SK-N-MC (cell line): ENCODE results near the gene POLR3A.
"Not testable (repeated sequence)": the region's sequence is repeated elsewhere in the genome, so short reads cannot be mapped to it uniquely, and the experiment has no call there.

Experiments
- DNase-seq: peaks from one replicate; pipeline ENCODE4 v3.0.0-alpha.2; 2011; ENCODE audit warnings: low read depth, low spot score
- H3K27ac ChIP-seq: fragments of 200-600 bp; sonication (generic); 2 replicates; pipeline ENCODE4 v1.5.1; 2016; ENCODE audit warnings: mixed run types
- H3K36me3 ChIP-seq: fragments of 200-600 bp; sonication (generic); 2 replicates; pipeline ENCODE4 v1.6.1; 2017; ENCODE audit warnings: antibody characterized with exemption, low read length, mixed read lengths; ENCODE audit not compliant: insufficient read depth
- H3K4me3 ChIP-seq: fragments of 200-600 bp; sonication (generic); 2 replicates; pipeline ENCODE4 v1.5.1; 2016
- H3K9ac ChIP-seq: fragments of 200-600 bp; sonication (generic); 2 replicates; pipeline ENCODE4 v1.8.0; 2017; ENCODE audit warnings: mixed run types, mixed read lengths; ENCODE audit not compliant: insufficient read length
- H3K9me3 ChIP-seq: fragments of 200-600 bp; sonication (generic); 2 replicates; pipeline ENCODE4 v1.6.1; 2017; ENCODE audit warnings: low read depth, mild to moderate bottlenecking, antibody characterized with exemption, low read length, moderate library complexity, mixed read lengths
- EZH2 ChIP-seq: fragments of 200-600 bp; sonication (generic); IDR thresholded peaks from one replicate; pipeline ENCODE4 v1.6.1; 2017; ENCODE audit warnings: antibody characterized with exemption
- FOXP2 ChIP-seq: optimal IDR thresholded peaks from 2 replicates; pipeline ENCODE3; 2011; ENCODE audit warnings: mild to moderate bottlenecking, moderate library complexity; ENCODE audit not compliant: insufficient read depth; ENCODE audit errors: extremely low read length, control extremely low read depth
- POLR2AphosphoS5 ChIP-seq: IDR thresholded peaks from 2 replicates; pipeline ENCODE4 v1.6.1; 2012; ENCODE audit warnings: mild to moderate bottlenecking, low read depth, low read length, borderline replicate concordance

POLR3A gene

DNA sequence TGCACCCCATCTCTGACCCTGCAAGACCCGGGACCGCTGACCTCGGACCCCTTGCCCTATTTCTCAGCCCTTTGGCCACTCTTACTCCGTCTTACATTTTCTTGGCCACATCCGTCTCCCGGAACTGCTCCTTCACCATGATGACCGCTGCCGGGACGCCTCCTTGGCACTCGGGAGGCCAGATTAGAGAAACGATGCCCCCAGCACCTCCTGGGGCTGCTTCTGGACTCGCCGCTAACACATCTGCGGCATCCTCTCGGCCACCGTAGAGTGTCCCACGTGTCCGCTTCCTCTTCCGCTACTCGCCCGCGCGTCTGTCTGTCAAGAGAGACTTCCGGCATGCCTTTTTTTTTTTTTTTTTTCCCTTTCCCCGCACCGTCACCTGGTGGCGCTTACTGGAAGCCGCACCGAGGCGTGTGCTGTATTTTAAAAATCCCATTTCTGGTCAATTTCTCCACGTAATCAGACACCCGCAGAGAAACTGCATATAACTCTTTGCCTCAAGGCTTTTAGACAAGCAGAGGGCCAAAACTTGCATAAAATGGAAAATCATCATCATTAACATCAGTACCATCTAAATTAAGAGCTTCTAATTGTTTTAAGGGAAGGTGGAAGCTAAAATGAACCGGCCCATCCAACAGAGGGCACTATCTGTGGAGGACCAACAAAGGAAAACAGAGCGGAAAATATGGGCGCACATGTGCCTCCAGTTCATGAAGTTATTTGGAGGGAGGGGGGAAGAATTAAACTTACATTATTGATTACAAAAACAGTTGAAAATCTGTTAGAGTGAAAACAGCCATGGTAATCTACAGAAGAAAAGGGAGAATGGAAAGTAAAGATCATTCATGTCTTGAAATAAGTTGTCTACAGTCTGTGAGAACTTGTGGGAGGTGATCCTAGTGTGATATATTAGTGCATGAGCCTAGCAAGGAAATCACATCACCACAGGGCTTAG is at the start of gene POLR3A:
Gene POLR3A, minus strand, starts transcription at position 247 of the 958 bp plus-strand sequence. Its CDS starts 108 bp downstream, at position 139.
- Histone ChIP-seq H3K27ac (peak within 1 kb of the TSS; percentile 81), H3K4me3 (peak within 1 kb of the TSS; percentile 88), H3K9me3 (no peaks in the 10 kb centered on the region), H3K36me3 (peaks cover 19% of the 10 kb centered on the region), H3K9ac (peak within 1 kb of the TSS; percentile 95)
- peak; percentile 83 for DNase-seq
- no peak for TF ChIP-seq EZH2
- TF ChIP-seq POLR2AphosphoS5 = peak; percentile 70; the same call in 1 of the 2 replicates
- TF ChIP-seq FOXP2 = peak; percentile 28

DNA sequence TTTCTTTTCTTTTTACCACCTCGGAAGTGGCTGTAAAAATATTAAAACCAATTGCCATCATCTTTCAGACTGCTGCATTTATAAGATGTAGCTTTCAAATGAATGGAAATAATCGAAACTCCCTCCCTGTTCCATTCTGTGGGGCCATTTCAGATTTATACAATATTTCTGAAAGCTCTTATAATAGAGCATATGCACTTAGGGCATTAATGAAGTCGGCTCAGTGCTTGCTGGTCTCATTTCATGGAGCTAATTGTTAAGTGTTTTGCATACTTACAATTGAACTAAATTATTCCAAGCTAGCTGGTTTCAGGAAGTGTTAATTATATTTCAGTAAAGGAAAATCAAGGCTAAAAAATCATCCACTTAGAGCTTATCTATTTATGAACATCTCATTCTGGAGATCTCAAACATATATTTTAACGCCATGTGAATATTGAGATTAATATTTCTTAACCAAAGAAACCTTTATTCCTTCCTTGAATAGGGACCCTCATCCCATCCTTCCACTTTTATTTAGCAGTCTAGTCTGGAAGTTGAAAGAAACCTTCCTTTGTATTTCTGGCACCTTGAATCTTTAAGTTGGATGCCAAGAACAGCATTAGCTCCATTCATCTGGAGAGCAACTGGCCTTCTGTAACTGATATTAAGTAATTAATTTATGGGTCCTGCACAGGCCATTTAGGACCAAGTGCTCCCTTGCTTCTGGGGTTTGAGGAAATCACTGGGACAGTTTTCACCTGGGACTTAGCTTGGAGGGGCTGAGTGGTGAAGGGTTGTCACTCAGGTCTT is 49.4 kb upstream of the POLR3A start:
- no peak overlapping the region for H3K4me3 ChIP-seq
- no peak overlapping the region for H3K9ac ChIP-seq
- no peak for DNase-seq
- TF ChIP-seq FOXP2 (no peak), EZH2 (no peak), POLR2AphosphoS5 (no peak)
- no peaks in the 10 kb centered on the region for H3K36me3 ChIP-seq
- H3K9me3 ChIP-seq = no peaks in the 10 kb centered on the region
- H3K27ac ChIP-seq = no peak overlapping the region

DNA sequence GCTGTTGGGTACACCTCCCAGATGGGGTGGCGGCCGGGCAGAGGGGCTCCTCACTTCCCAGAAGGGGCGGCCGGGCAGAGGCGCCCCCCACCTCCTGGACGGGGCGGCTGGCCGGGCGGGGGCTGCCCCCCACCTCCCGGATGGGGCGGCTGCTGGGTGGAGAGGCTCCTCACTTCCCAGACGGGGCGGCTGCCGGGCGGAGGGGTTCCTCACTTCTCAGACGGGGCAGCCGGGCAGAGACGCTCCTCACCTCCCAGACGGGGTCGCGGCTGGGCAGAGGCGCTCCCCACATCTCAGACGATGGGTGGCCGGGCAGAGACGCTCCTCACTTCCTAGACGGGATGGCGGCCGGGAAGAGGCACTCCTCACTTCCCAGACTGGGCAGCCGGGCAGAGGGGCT is 46.5 kb upstream of the POLR3A start:
- not testable (repeated sequence) for H3K9ac ChIP-seq, H3K36me3 ChIP-seq, DNase-seq, H3K27ac ChIP-seq, H3K9me3 ChIP-seq, H3K4me3 ChIP-seq

DNA sequence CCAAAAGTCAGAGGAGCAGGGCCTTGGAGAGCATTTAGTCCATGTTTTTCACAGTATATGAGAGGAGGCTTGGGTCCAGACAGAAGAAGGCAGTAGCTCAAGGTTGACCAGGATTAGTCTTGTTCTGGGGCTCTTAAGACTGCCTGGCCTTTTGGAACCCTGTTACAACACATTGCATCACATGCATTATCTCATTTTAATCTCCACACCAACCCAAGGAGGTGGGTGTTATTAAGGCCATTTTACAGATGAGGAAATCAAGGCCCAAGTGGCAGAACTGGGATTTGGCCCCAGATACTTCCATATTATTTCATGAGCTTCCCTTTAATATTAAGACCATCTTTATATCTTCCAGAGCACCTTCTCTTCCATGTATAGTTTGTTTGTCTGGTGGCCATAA is 43.2 kb upstream of the POLR3A start:
- H3K9me3 ChIP-seq = no peaks in the 10 kb centered on the region
- no peak overlapping the region for H3K9ac ChIP-seq
- H3K4me3 ChIP-seq = no peak overlapping the region
- no peak for DNase-seq
- no peak for TF ChIP-seq POLR2AphosphoS5
- no peak for TF ChIP-seq FOXP2
- TF ChIP-seq EZH2 = no peak
- no peaks in the 10 kb centered on the region for H3K36me3 ChIP-seq
- H3K27ac ChIP-seq = no peak overlapping the region

DNA sequence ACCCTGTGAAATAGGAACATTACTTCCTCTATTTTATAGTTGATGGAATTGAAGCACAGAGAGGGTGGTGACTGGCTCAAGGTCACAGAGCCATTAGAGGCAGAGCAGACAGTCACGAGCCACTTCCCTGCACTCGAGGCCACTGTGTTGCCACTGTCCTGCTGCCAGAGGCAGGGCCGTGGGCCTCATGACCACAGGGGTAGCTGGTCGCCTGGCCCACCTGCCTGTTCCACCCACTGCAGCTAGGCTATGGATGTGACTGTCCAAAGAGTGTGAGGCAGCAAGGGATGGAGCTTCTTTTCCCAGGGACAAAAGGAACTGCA is 42.5 kb upstream of the POLR3A start:
- no peak overlapping the region for H3K4me3 ChIP-seq
- no peak for TF ChIP-seq EZH2
- TF ChIP-seq FOXP2 = no peak
- TF ChIP-seq POLR2AphosphoS5 = no peak
- no peak overlapping the region for H3K27ac ChIP-seq
- H3K9ac ChIP-seq = no peak overlapping the region
- no peaks in the 10 kb centered on the region for H3K36me3 ChIP-seq
- no peaks in the 10 kb centered on the region for H3K9me3 ChIP-seq
- DNase-seq = no peak

DNA sequence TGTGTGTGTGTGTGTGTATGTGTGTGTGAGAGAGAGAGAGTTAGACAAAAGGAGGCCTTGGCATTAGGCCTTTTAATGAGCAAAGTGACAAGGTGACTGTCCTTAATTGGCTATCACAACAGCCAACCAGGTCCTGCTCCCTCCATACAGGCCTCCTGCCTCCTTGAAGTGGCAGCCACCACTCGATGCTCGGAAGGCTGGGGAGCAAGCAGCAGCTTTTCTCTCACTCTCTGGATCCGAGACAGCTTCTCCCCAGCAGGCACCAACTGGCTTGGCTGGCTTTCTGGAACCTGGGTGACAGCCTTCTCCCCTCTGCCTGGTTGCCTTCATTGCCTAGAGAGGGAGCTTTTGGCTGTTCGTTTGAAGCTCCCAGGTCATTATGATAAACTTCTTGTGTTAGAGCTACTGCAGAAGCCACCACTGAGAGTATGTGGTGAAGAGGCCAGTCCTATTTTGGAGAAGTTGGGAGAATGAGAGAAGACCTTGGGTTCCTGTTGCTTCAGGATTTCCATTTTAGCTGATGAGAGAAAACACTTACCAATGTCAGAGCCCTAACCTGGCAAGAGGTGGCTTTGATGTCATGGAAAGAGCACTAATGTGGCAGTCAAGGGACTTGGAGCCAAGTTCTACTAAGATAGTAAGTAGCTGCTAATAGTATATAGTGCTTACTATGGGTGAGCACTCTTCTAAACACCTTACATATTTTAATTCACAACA is 42.0 kb upstream of the POLR3A start:
- Histone ChIP-seq H3K4me3 (no peak overlapping the region), H3K27ac (no peak overlapping the region), H3K36me3 (no peaks in the 10 kb centered on the region), H3K9me3 (no peaks in the 10 kb centered on the region), H3K9ac (no peak overlapping the region)
- TF ChIP-seq FOXP2 (no peak), EZH2 (no peak), POLR2AphosphoS5 (no peak)
- no peak for DNase-seq

DNA sequence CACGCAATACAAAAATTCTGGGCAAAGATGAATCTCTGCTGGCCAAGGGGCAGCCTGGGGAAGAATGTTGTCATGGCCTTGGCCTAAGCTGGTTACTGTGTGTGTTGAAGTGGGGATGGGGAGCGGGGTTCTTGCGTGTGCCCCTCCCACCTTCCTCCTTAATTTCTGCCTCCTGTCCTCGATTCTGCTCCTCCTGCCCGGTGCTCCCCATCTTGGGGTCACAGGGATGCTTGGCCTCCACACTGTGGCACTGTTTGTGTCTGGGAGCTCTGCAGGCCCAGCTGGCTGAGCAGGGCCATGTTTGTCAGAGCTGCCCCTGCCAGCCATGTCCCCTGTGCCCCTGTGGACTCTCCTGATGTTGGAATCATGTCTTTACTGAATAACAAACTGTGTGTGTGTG is 41.4 kb upstream of the POLR3A start:
- H3K27ac ChIP-seq = no peak overlapping the region
- no peak for TF ChIP-seq FOXP2
- TF ChIP-seq POLR2AphosphoS5 = no peak
- no peak for TF ChIP-seq EZH2
- DNase-seq = no peak
- H3K9ac ChIP-seq = no peak overlapping the region
- no peak overlapping the region for H3K4me3 ChIP-seq
- no peaks in the 10 kb centered on the region for H3K9me3 ChIP-seq
- no peaks in the 10 kb centered on the region for H3K36me3 ChIP-seq

DNA sequence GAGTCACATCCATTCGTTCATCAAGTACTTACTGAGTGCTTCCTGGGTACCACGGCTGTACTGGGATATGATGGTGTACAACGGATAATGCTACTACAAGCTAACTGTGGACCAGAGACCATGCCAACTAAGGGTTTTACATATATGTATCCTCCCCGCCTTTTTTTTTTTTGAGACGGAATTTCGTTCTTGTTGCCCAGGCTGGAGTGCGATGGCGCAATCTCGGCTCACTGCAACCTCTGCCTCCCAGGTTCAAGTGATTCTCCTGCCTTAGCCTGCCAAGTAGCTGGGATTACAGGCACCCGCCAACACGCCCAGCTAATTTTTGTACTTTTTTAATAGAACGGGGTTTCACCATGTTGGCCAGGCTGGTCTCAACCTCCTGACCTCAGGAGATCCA is 40.7 kb upstream of the POLR3A start:
- H3K36me3 ChIP-seq, H3K9ac ChIP-seq, H3K27ac ChIP-seq, H3K9me3 ChIP-seq, DNase-seq, H3K4me3 ChIP-seq: not testable (repeated sequence)
